ENCODE measurements around the gene ETS1.

ETS1 gene

GRCh38 chr11:128564642-128565245, 22.6 kb downstream of the ETS1 start:
- DNase-seq, result no peak

DNA sequence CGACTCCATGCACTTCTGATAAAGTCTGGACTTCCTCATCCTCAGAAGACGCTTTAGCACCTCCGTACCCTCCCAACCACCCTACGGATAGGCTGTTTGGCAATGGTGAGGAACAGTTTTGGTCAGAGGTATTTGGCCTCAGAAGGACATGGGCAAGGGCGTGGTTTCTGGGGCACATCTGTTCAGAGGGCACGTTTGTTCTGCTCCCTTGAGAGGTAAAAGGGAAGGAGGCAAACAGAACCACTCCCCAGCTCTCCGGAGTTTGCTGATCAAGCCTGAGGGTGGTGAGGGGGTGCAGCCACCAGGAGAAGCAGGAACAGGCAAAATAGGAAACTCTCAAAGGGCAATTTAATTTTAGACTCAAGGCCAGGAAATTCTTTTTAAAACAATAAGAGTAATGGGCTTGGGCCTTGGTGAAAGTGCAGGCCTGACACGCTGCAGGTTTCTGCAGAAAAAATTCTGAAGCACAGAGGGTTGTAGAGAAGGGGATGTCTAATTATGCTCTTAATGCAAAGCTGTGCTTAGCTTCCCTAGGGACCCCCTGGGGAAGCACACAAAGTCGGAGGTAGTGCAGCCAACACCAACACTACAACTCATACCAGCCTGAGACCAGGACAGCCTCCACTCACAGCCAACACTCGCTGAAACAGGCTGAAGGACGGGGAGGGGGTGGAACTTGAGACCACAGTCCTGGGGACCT, 23.3 kb downstream of the ETS1 start:
- no peak for DNase-seq

- DNase-seq, result no peak
These were observed 24.1 kb downstream of the ETS1 start for GRCh38 chr11:128563308-128563707.

DNA sequence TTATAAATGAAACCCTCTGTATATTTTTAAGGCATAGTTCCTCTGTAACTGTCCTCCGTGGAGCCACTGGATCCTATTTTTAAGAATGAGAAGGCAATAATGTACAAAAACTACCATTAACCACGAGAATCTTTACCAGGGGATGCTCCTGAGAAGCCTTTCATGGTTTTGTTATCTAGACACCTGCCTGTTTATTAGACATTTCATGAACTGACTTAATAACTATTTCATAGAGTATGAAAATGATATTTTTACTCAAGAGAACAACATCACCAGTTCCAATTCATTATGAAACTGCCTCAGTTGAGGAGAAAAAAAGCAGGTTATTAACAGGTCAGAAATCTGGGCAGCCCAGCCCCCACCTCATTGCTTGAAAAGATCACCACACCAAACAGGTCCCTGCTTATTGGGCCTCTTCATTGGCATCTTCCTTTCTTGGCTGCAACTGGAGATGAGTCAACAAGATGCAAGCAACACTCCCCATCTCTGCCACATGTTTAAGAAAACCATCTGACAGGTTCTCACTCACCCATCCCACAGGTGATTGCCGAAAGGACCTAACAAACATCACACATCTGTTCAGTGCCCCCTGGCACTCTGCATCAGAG, 27.8 kb downstream of the ETS1 start:
- DNase-seq, result no peak

DNA sequence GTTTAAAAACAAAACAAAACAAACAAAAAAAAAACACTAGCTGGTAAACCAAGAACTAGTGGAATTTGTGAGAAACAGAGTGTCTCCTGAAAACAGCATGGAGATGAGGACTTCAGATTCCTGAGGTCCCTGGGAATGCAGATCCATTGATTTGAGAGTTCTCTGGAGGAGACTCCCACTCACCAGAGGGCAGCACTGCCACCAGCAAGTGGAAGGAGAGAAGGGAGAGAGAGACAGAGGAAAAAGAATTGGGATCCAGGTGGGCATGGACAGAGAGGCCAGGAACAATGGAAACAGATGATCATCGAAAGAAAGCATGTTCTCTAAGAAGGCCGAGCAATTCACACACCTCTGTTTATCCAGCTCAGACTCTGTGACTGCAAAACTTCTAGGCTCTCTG, 31.8 kb downstream of the ETS1 start:
- peak; percentile 20 for DNase-seq

DNA sequence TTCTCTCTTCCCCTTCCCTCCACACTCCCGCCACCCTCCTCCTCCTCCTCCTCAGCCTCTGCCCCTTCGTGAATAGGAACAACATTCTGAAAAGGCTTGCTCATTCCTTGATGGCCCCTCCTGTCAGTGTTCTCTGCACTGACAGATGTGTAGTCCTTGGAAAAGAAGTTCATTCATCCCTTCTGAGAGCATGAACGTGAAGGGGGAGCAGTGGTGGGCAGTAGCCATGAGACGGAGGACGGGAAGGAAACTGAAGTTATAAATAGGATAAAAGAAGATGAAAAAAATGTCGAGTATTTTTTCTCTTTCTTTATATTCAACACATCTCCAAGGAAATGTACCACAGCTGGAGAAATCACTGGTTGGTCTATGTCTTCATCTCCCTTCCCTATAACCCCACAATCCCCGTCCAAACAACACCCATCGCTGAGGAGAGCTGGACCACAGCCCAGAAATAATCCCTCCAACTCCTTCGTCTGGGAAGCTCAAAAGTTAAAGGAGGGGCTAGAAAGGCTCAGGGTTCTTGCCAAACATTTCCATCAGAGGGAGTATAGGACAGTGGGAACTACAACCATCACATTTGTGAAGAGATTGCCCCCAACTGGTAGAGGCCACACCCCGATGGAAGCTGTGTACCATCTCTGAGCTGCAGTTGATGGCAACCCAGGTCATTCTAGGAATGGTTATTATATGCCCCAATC, 33.5 kb downstream of the ETS1 start:
- DNase-seq, result peak; percentile 51

DNA sequence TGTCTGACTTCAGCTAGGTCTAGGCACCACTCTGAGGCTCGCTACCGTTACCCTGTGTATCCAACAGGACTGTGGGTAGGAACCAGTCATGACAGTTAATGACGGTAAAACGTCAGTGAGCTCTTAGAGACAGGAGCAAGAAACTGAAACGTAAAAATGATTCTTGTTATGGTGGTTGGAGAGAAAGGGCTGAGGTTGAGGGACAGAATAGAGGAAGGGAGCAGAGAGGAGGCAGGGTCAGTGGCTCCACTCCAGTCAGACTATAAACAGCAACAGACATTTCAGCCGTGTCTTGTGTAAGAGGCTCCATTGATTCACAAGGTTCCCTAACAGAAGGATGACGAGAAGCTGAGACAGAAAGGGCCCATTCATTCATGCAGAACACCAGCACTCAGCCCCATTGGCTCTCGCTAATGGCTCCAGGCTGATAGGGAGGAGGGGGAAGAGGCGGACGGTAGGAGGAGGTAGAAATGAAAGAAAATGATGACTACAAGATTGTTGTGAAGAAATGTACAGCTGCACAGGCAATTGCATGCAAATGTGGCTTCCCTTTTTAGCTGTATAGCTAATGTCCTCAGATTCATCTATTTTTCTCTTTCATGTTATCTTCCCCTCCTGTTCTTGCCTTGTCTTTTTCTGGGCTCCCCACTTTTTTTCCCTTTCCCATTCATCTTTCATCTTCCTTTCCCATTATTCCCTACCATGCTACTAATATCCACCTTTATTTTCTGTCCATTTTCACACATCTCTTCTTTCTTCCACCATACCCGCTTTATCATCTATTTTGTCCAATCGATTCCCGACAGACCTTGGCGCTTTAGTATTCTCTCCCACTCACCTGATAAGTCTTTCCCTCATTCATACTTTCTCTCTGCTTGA, 34.3 kb downstream of the ETS1 start:
- no peak for DNase-seq

GRCh38 chr11:128551611-128552335, 35.6 kb downstream of the ETS1 start:
- no peak for DNase-seq

DNA sequence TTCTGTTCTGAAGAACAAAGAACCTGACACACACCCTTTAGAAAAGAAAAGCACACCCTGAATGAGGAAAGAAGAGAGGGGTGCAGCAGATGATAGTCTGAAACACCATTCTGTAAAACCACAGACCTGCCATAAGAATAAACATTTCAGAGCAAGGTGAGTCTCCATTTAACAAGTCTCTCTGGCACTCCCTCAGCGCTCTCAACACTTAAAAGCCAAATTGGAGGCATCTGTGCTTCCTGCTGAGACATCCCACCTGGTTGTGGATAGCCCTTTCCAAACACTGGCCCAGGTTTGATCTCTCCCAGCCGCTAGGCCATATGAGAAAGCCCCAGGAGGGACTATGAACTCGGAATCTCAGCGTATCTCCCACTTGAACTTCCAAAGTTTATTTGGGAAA, 36.3 kb downstream of the ETS1 start:
- no peak for DNase-seq

- no peak for DNase-seq
These were observed 37.0 kb downstream of the ETS1 start for GRCh38 chr11:128550261-128550821.

GRCh38 chr11:128549256-128549944, 38.0 kb downstream of the ETS1 start:
- DNase-seq, result no peak

GRCh38 chr11:128548649-128549255, 38.6 kb downstream of the ETS1 start:
- DNase-seq, result no peak

- DNase-seq, result no peak
These were observed 39.3 kb downstream of the ETS1 start for GRCh38 chr11:128547946-128548648.

DNA sequence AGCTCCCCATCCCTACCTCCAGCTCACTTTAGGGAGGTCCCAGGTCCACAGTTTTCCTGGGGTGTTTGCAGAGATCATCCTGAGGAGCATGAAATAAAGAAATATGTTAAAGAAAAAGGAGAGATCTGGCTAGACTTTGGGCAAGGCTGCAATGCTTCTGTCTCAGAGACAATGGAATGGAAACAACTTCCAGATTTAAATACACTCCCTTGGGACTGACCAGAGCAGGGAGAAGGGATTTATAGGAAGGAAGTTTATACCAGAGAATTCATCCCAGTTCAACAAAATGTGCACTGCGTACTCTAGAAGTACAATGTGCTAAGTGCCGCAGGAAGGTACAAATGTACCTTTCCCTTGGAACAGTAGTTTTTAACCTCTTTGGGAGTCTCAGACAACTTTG, 40.4 kb downstream of the ETS1 start:
- no peak for DNase-seq

- DNase-seq, result peak; percentile 29
These were observed 42.8 kb downstream of the ETS1 start for GRCh38 chr11:128544471-128545051.

- DNase-seq, result no peak
These were observed 46.9 kb downstream of the ETS1 start for GRCh38 chr11:128540469-128540868.

GRCh38 chr11:128536506-128536905, 50.9 kb downstream of the ETS1 start:
- DNase-seq, result no peak

DNA sequence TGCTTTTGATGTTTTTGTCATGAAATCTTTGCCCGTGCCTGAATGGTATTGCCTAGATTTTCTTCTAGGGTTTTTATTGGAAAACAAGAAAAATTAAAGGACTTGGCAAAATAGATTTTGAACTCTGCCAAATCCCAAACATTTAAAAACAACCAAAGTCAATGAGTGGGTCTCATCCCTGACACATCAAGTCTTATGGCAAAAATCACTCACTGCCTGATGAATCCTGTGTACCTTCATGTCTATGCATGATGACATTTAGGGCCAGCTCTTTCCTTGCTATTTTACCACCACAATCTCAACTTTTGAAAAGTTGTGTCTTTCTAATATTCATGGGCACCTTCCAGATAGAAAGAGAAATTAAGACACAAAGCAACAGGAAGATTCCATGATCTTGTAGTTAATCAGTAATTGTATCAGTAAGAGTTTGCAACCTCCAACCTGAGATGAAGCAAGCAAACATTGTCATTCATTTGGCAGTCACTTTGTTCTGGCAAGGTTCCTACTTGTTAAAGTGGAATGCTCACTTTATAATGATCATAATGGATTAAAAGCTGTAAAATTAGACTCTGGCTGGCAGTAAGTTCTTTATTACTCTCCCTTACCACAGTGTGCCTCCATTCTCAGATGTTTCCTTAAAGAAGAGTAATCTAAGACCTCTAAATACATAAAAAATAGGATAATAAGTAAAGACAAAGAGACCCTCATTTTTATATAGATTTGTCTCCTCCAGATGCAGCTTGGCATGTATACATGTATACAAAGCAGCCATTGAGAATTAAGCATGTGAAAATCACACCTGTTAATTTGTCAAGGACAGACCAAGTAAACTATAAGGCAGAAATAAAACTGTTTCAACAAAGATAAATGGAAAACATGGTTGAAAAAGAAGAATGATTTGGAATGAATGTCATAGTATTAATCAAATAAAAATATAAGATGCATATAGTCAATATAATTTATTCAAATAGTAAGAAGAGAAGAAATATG, 51.6 kb downstream of the ETS1 start:
- peak; percentile 58 for DNase-seq

All from NCI-H1092 treated with DMSO at 0.1 percent for 48 hours (cell line).